Stomach (tissue), 9 donors: ENCODE data around the gene MRAS. TPM values are rescaled to one million over a fixed set of nuclear protein-coding genes. Genes with fewer than 3 reads are reported as not detected.

Experiments used
- DNase-seq, 2 donors: peaks; one replicate each; pipeline versions ENCODE4 v3.0.0 to v3.0.0-alpha.2; 2013 to 2019
- H3K27ac ChIP-seq, 5 donors: fragments of 200-600 bp in 4 of 5; sonication (generic) in 4 of 5; one replicate each; pipeline ENCODE4 v1.5.1; 2013 to 2019; ENCODE audit warnings: mild to moderate bottlenecking in 1 of 5, moderate library complexity in 1 of 5
- H3K27me3 ChIP-seq, 3 donors: fragments of 200-600 bp; sonication (generic); one replicate each; pipeline ENCODE4 v1.5.1; 2017 to 2019; ENCODE audit warnings: mixed run types in 1 of 3
- H3K36me3 ChIP-seq, 4 donors: fragments of 200-600 bp; sonication (generic); 1 replicate in 3 of 4; 2 replicates in 1 of 4; pipeline ENCODE4 v1.5.1; 2016 to 2019
- H3K4me1 ChIP-seq, 4 donors: fragments of 200-600 bp; sonication (generic); one replicate each; pipeline ENCODE4 v1.5.1; 2016 to 2019
- H3K4me3 ChIP-seq, 4 donors: fragments of 200-600 bp; sonication (generic) in 3 of 4; one replicate each; pipeline ENCODE4 v1.5.1; 2016 to 2019; ENCODE audit warnings: mild to moderate bottlenecking in 1 of 4
- H3K9me3 ChIP-seq, 4 donors: fragments of 200-600 bp; sonication (generic); one replicate each; pipeline ENCODE4 v1.5.1; 2016 to 2019
- EP300 ChIP-seq: sonication (generic); formaldehyde crosslinking; IDR thresholded peaks from one replicate; pipeline ENCODE4 v1.6.1; 2017; ENCODE audit warnings: antibody characterized with exemption
- POLR2A ChIP-seq, 4 donors: fragments of 450-650 bp; IDR thresholded peaks; one replicate each; pipeline ENCODE4 v1.6.1; 2016; ENCODE audit warnings: antibody characterized with exemption in 4 of 4, control low read depth in 2 of 4, mild to moderate bottlenecking in 1 of 4, moderate library complexity in 1 of 4
- POLR2AphosphoS5 ChIP-seq, 3 donors: sonication (generic); formaldehyde crosslinking; IDR thresholded peaks; one replicate each; pipeline ENCODE4 v1.6.1; 2016; ENCODE audit warnings: antibody characterized with exemption in 3 of 3
- WGBS, 5 donors: extraction: QIAGEN DNeasy Blood & Tissue Kit in 3 of 5; methylation state at CpG; one replicate each; pipeline versions ENCODE4 v1.1.5 to v1.1.7; 2013 to 2018; 5-methylcytosine and 5-hydroxymethylcytosine counted together
- intact Hi-C: fragments of 100-400 bp; cut with DNase I; formaldehyde crosslinking; loops from one replicate; pipeline ENCODE4 v1.15.1; 2023; ENCODE audit warnings: low total_unique reads
- polyA plus RNA-seq, 3 donors: library from polyadenylated mRNA; stranded (reverse); fragments of 200-250 nt; gene quantifications; one replicate each; pipeline ENCODE4 v1.2.3, GENCODE V29; 2013
- total RNA-seq, 5 donors: library from RNA; depleted of rRNA; stranded (reverse); fragments of >200 nt; gene quantifications; one replicate each; pipeline versions ENCODE4 v1.1.0 to v1.2.3, GENCODE V29; 2014 to 2016
- TF ChIP-seq, protein P1 (sequence below), 7 experiments: fragments of 450-650 bp in 4 of 7; fragments of 200-600 bp in 3 of 7; sonication (generic) in 3 of 7; IDR thresholded peaks; one replicate each; pipeline ENCODE4 v1.5.1; 2016 to 2019; ENCODE audit warnings: antibody characterized with exemption in 7 of 7, control low read depth in 2 of 7, mild to moderate bottlenecking in 1 of 7
- donor health status: healthy with polysubstance abuse.
- donor health status: Bipolar disorder and iron deficiency.
- donor health status: healthy.

Gene MRAS
- total and polyA plus RNA-seq, 8 donors, result 4.4 to 28.0 (median 10.5) TPM

DNA sequence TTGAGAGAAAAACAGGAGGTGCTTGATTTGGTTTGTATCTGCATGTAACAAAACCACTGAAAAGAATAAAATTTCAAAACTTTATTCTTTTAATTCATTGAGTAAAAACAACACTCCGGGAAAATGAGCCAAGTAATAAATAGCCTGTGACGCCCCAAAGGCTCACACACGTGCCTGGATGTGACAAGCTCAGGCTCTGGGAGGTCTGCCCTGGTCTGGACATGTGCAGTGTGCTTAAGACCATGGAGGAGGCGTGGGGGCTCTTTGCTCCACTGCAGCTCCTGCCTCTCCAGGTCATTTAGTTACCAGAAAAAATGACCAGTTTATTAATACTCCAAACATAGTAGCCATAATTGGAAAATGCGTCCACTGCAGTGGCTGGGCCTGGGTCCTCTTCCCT is 10.1 kb upstream of the MRAS start:
- no peak for DNase-seq
- Histone ChIP-seq H3K4me1 (no peaks in the 10 kb centered on the region), H3K36me3 (no peaks in the 10 kb centered on the region), H3K9me3 (no peaks in the 10 kb centered on the region), H3K27ac (no peak overlapping the region), H3K4me3 (no peak overlapping the region), H3K27me3 (no peaks in the 10 kb centered on the region)
- TF ChIP-seq POLR2AphosphoS5 (IDR thresholded peaks at IDR 0.05), result no peak
- TF ChIP-seq, protein P1, sequence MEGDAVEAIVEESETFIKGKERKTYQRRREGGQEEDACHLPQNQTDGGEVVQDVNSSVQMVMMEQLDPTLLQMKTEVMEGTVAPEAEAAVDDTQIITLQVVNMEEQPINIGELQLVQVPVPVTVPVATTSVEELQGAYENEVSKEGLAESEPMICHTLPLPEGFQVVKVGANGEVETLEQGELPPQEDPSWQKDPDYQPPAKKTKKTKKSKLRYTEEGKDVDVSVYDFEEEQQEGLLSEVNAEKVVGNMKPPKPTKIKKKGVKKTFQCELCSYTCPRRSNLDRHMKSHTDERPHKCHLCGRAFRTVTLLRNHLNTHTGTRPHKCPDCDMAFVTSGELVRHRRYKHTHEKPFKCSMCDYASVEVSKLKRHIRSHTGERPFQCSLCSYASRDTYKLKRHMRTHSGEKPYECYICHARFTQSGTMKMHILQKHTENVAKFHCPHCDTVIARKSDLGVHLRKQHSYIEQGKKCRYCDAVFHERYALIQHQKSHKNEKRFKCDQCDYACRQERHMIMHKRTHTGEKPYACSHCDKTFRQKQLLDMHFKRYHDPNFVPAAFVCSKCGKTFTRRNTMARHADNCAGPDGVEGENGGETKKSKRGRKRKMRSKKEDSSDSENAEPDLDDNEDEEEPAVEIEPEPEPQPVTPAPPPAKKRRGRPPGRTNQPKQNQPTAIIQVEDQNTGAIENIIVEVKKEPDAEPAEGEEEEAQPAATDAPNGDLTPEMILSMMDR (IDR thresholded peaks at IDR 0.05), result no peak
- TF ChIP-seq POLR2A (IDR thresholded peaks at IDR 0.05), result no peak
- no peak for TF ChIP-seq EP300
- intact Hi-C loops, result no loop called here
- WGBS, 5 donors, result 42 to 66% (median 64%) methylated on average over 5 of the region's 5 CpGs

DNA sequence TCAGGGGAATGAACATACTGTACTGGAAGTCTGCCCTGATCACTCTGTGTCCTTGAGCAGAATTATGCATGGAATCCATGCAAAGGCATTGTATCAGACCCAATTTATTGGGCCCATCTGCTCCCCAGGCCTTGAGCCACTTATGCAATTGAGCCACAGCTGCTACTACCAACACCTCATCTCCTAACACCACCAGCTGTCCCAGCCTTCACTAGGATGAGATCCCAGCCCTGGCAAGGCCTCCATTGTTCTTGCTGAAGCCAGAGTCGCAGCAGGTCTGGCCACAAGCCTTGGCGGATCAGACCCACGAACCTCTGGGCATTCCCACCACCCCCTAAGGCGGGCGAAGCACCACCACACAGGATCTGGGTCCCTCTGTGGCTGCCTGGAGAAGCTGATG is 9.6 kb upstream of the MRAS start:
- 87 to 94% (median 92%) methylated on average over 5 of the region's 5 CpGs for WGBS, 5 donors
- H3K27me3 ChIP-seq, result no peaks in the 10 kb centered on the region
- H3K36me3 ChIP-seq, result no peaks in the 10 kb centered on the region
- no peak for DNase-seq
- no peak overlapping the region for H3K27ac ChIP-seq
- no peaks in the 10 kb centered on the region for H3K9me3 ChIP-seq
- intact Hi-C loops, result no loop called here
- H3K4me3 ChIP-seq, result no peak overlapping the region
- no peaks in the 10 kb centered on the region for H3K4me1 ChIP-seq
- no peak for TF ChIP-seq EP300

DNA sequence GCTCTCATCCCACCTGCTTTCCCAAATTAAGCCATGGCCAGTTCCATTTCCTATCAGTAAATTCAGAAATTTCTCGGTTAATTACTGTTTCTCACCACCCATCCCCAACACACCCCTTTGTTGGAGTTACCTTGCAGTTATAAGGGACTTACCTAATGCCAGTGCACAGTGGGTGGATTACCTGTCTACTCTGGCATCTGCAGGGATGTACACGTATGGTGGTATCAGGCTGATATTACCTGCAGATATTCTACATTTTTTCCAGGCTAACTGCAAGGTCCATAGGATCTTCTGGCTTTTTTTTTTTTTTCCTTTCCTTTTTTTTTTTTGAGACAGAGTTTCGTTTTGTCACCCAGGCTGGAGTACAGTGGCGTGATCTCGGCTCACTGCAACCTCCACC is 7.9 kb upstream of the MRAS start:
- no peaks in the 10 kb centered on the region for H3K9me3 ChIP-seq
- no peaks in the 10 kb centered on the region for H3K36me3 ChIP-seq
- H3K27me3 ChIP-seq, result no peaks in the 10 kb centered on the region
- no peak for DNase-seq
- H3K27ac ChIP-seq, result no peak overlapping the region
- TF ChIP-seq, protein P1 (IDR thresholded peaks at IDR 0.05), result no peak
- no peak for TF ChIP-seq EP300
- TF ChIP-seq POLR2A (IDR thresholded peaks at IDR 0.05), result no peak
- TF ChIP-seq POLR2AphosphoS5 (IDR thresholded peaks at IDR 0.05), result no peak
- intact Hi-C loops, result no loop called here
- WGBS, 5 donors, result 78 to 92% (median 86%) methylated on average over 3 to 5 of the region's 5 CpGs
- no peak overlapping the region for H3K4me3 ChIP-seq
- no peaks in the 10 kb centered on the region for H3K4me1 ChIP-seq

DNA sequence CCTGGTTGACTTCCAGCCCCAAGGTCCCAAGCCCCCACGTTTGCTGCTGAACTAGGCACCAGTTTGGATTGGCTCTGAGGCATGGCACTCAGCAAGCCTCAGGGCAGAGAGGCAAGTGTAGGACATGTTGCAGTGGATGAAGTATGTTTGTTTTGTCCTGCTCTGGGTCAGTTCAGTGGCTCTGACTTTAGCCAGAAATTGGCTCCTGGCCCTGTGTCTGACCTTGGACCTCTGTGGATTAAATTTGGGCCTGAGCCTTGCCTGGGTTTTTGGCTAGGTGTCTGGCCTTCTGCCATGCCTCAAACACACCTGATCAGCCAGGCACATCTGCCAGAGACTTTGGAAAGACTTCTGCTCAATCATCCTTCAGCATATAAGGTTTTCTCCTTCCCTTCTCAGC is 3.6 kb upstream of the MRAS start:
- Histone ChIP-seq H3K27ac (no peak overlapping the region), H3K4me3 (no peak overlapping the region), H3K27me3 (peaks cover 0 to 12% (median 0%) of the 10 kb centered on the region in 3 donors), H3K4me1 (peaks cover 0 to 24% (median 17%) of the 10 kb centered on the region in 4 donors), H3K9me3 (no peaks in the 10 kb centered on the region), H3K36me3 (no peaks in the 10 kb centered on the region)
- TF ChIP-seq EP300, result no peak
- TF ChIP-seq POLR2A (IDR thresholded peaks at IDR 0.05), result no peak
- no peak for TF ChIP-seq POLR2AphosphoS5 (IDR thresholded peaks at IDR 0.05)
- TF ChIP-seq, protein P1 (IDR thresholded peaks at IDR 0.05), result no peak
- peak in 1 of 2 donors; percentile 29 for DNase-seq
- WGBS, 5 donors, result 23 to 72% (median 37%) methylated on average over 1 of the region's 1 CpG
- intact Hi-C loops, result no loop called here
